Tongue (tissue), 2 donors: ENCODE results near the gene YBX1. TPM values are rescaled to one million over a fixed set of nuclear protein-coding genes. Genes with fewer than 3 reads are reported as not detected.
"Not testable (repeated sequence)": the region's sequence is repeated elsewhere in the genome, so short reads cannot be mapped to it uniquely, and the experiment has no call there.

Experiments used
- DNase-seq: peaks from one replicate; pipeline ENCODE4 v3.0.0-alpha.2; 2015
- total RNA-seq: library from RNA; depleted of rRNA; stranded (reverse); fragments of >200 nt; gene quantifications from one replicate; pipeline ENCODE4 v1.2.3, GENCODE V29; 2014

The YBX1 gene
- total RNA-seq, 1 donor from 2014 or later: 557 TPM

DNA sequence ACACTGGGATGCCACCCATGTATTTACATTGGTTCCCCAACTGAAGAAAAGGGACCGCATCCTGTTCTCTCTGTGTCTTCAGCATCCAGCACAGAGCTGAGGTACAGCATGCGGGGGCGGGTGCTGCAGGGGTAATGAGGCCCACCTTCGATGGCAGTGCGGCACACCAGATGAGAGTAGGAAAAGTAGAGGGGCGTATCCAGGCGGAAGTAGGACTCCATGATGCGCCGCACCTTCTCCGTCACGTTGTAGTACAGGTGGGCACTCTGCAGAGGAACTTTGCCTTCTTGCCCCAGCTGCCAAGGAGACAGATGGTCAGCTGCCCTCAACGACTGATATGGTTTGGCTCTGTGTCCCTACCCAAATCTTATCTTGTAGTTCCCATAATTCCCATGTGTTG lies 67.8 kb downstream of the YBX1 start:
- no peak for DNase-seq

DNA sequence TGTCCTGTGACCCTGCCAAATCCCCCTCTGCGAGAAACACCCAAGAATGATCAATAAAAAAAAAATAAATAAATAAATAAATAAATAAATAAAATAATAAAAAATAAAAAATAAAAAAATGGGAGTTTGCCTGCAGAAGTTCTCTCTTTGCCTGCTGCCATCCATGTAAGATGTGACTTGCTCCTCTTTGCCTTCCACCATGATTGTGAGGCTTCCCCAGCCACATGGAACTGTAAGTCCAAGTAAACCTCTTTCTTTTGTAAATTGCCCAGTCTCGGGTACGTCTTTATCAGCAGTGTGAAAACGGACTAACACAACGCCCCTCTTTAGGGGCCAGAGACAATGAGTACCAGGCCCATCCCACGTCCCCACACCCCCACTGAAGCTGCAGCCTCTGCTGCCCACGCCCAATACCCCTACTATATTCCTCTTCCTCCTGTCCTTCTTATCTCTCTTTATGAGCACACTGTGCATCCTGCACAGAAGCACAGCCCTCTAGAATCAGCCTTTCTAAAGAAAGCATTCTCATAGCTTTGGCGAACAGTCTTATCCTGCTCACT lies 69.4 kb downstream of the YBX1 start:
- DNase-seq: not testable (repeated sequence)

- no peak for DNase-seq
Measured at GRCh38 chr1:42752284-42752683, 70.1 kb downstream of the YBX1 start.

- no peak for DNase-seq
Measured at GRCh38 chr1:42753070-42753469, 70.9 kb downstream of the YBX1 start.

Other genes starting within 250 kb of the YBX1 start
- gene ZMYND12, start 226.4 kb upstream of the YBX1 start, total RNA-seq: 0.72 TPM
- 25.5 TPM for gene PPCS, start 225.9 kb upstream of the YBX1 start, total RNA-seq
- 5.1 TPM for gene CCDC30, start 219.1 kb upstream of the YBX1 start, total RNA-seq
- 28.9 TPM for gene PPIH, start 24.0 kb upstream of the YBX1 start, total RNA-seq
- gene CLDN19, start 57.8 kb downstream of the YBX1 start, total RNA-seq: 2.8 TPM
- gene P3H1, start 84.6 kb downstream of the YBX1 start, total RNA-seq: 54.8 TPM
- gene C1orf50, start 84.8 kb downstream of the YBX1 start, total RNA-seq: 5.9 TPM
- gene TMEM269, start 102.6 kb downstream of the YBX1 start, total RNA-seq: not detected
- gene ERMAP, start 134.7 kb downstream of the YBX1 start, total RNA-seq: 14.1 TPM
- gene SVBP, start 135.0 kb downstream of the YBX1 start, total RNA-seq: 23.3 TPM
- 12.8 TPM for gene ZNF691, start 164.2 kb downstream of the YBX1 start, total RNA-seq